Urinary bladder (tissue), 4 donors: ENCODE results near the gene GDE1. TPM values are rescaled to one million over a fixed set of nuclear protein-coding genes. Genes with fewer than 3 reads are reported as not detected.

Experiments used
- DNase-seq: peaks from one replicate; pipeline ENCODE4 v3.0.0-alpha.2; 2015; ENCODE audit errors: extremely low spot score
- H3K27ac ChIP-seq: one replicate; pipeline ENCODE4 v1.5.1; 2013; ENCODE audit warnings: low read depth, mild to moderate bottlenecking, moderate library complexity
- H3K36me3 ChIP-seq: one replicate; pipeline ENCODE4 v1.6.1; 2013; ENCODE audit warnings: mild to moderate bottlenecking, moderate library complexity; ENCODE audit not compliant: insufficient read depth
- H3K4me1 ChIP-seq: one replicate; pipeline ENCODE4 v1.6.1; 2013; ENCODE audit warnings: mild to moderate bottlenecking, moderate library complexity; ENCODE audit not compliant: insufficient read depth
- H3K4me3 ChIP-seq: one replicate; pipeline ENCODE4 v1.5.1; 2013; ENCODE audit warnings: low read depth, low read length
- WGBS: extraction: QIAGEN DNeasy Blood & Tissue Kit; methylation state at CpG from one replicate; pipeline ENCODE4 v1.1.7; 2013; 5-methylcytosine and 5-hydroxymethylcytosine counted together
- polyA plus RNA-seq: library from polyadenylated mRNA; stranded (reverse); fragments of 200-250 nt; gene quantifications from one replicate; pipeline ENCODE4 v1.2.3, GENCODE V29; 2013
- total RNA-seq: library from RNA; depleted of rRNA; stranded (reverse); fragments of >200 nt; gene quantifications from one replicate; pipeline ENCODE4 v1.2.3, GENCODE V29; 2014
- donor health status: healthy with polysubstance abuse.
- donor health status: healthy.

The GDE1 gene
- total and polyA plus RNA-seq, 2 donors, result 54.8 to 73.9 TPM

- WGBS, result 97% methylated on average over 6 of the region's 6 CpGs
- no peak for DNase-seq
- H3K27ac ChIP-seq, result no peak overlapping the region
- no peak overlapping the region for H3K4me3 ChIP-seq
- no peaks in the 10 kb centered on the region for H3K4me1 ChIP-seq
- peaks cover 6% of the 10 kb centered on the region for H3K36me3 ChIP-seq
Measured at GRCh38 chr16:19540241-19540970, 18.5 kb upstream of the GDE1 start.

- 56% methylated on average over 1 of the region's 1 CpG for WGBS
- Histone ChIP-seq H3K4me3 (no peak overlapping the region), H3K27ac (no peak overlapping the region), H3K36me3 (peaks cover 12% of the 10 kb centered on the region), H3K4me1 (no peaks in the 10 kb centered on the region)
- DNase-seq, result no peak
Measured at GRCh38 chr16:19532601-19533000, 10.7 kb upstream of the GDE1 start.

- Histone ChIP-seq H3K4me3 (no peak overlapping the region), H3K27ac (no peak overlapping the region), H3K4me1 (no peaks in the 10 kb centered on the region), H3K36me3 (peaks cover 8% of the 10 kb centered on the region)
- WGBS, result 98% methylated on average over 3 of the region's 3 CpGs
- no peak for DNase-seq
Measured at GRCh38 chr16:19528666-19529065, 6.8 kb upstream of the GDE1 start.

GRCh38 chr16:19527161-19527560 lies 5.3 kb upstream of the GDE1 start:
- H3K36me3 ChIP-seq, result peaks cover 2% of the 10 kb centered on the region

GRCh38 chr16:19525385-19525723 lies 3.5 kb upstream of the GDE1 start:
- Histone ChIP-seq H3K27ac (no peak overlapping the region), H3K4me1 (no peaks in the 10 kb centered on the region), H3K36me3 (peaks cover 2% of the 10 kb centered on the region), H3K4me3 (no peak overlapping the region)
- no peak for DNase-seq
- 80% methylated on average over 2 of the region's 2 CpGs for WGBS

More at GRCh38 chr16:19527161-19527560, 5.3 kb upstream of the GDE1 start:
- 88% methylated on average over 1 of the region's 1 CpG for WGBS
- no peak for DNase-seq
- no peaks in the 10 kb centered on the region for H3K4me1 ChIP-seq
- no peak overlapping the region for H3K27ac ChIP-seq
- no peak overlapping the region for H3K4me3 ChIP-seq

GRCh38 chr16:19524616-19525384 lies 2.9 kb upstream of the GDE1 start:
- no peak overlapping the region for H3K27ac ChIP-seq
- 8% methylated on average over 19 of the region's 19 CpGs for WGBS
- H3K4me3 ChIP-seq, result peak overlapping the region; percentile 93
- no peak for DNase-seq
- no peaks in the 10 kb centered on the region for H3K4me1 ChIP-seq
- H3K36me3 ChIP-seq, result peaks cover 2% of the 10 kb centered on the region

GRCh38 chr16:19524356-19524615 lies 2.4 kb upstream of the GDE1 start:
- no peak for DNase-seq
- H3K4me1 ChIP-seq, result no peaks in the 10 kb centered on the region
- H3K27ac ChIP-seq, result no peak overlapping the region
- H3K4me3 ChIP-seq, result peak overlapping the region; percentile 93
- H3K36me3 ChIP-seq, result peaks cover 2% of the 10 kb centered on the region
- WGBS, result under 1% methylated on average over 11 of the region's 11 CpGs

- Histone ChIP-seq H3K4me1 (no peaks in the 10 kb centered on the region), H3K36me3 (peaks cover 2% of the 10 kb centered on the region), H3K27ac (no peak within 1 kb of the TSS), H3K4me3 (peak within 1 kb of the TSS; percentile 93)
- WGBS, result under 1% methylated on average over 51 of the region's 51 CpGs
- DNase-seq, result peak; percentile 96
Measured at GRCh38 chr16:19523559-19524355, 1.9 kb upstream of the GDE1 start, which contains the start of gene CCP110. TSS of gene CCP110 (plus strand) at chr16:19523942. CDS start at chr16:19527882, 3,940 bp downstream.

- H3K4me1 ChIP-seq, result no peaks in the 10 kb centered on the region
- H3K27ac ChIP-seq, result no peak overlapping the region
- no peaks in the 10 kb centered on the region for H3K36me3 ChIP-seq
- no peak for DNase-seq
- H3K4me3 ChIP-seq, result no peak overlapping the region
- 77% methylated on average over 18 of the region's 18 CpGs for WGBS
Measured at GRCh38 chr16:19523184-19523558, 1.3 kb upstream of the GDE1 start.

- no peaks in the 10 kb centered on the region for H3K36me3 ChIP-seq
- no peak for DNase-seq
- no peaks in the 10 kb centered on the region for H3K4me1 ChIP-seq
- WGBS, result 89% methylated on average over 2 of the region's 2 CpGs
- H3K4me3 ChIP-seq, result no peak overlapping the region
- H3K27ac ChIP-seq, result no peak overlapping the region
Measured at GRCh38 chr16:19522760-19523159, 862 bp upstream of the GDE1 start.

GRCh38 chr16:19522397-19522732 lies 467 bp upstream of the GDE1 start:
- peak overlapping the region; percentile 71 for H3K4me3 ChIP-seq
- no peak overlapping the region for H3K27ac ChIP-seq
- no peaks in the 10 kb centered on the region for H3K36me3 ChIP-seq
- no peak for DNase-seq
- WGBS, result 35% methylated on average over 5 of the region's 5 CpGs
- no peaks in the 10 kb centered on the region for H3K4me1 ChIP-seq

- Histone ChIP-seq H3K27ac (peak overlapping the region; percentile 16), H3K4me3 (peak overlapping the region; percentile 71), H3K4me1 (no peaks in the 10 kb centered on the region), H3K36me3 (no peaks in the 10 kb centered on the region)
- 6% methylated on average over 8 of the region's 8 CpGs for WGBS
- DNase-seq, result no peak
Measured at GRCh38 chr16:19520861-19521331, 1.0 kb downstream of the GDE1 start.

- H3K4me1 ChIP-seq, result no peaks in the 10 kb centered on the region
- no peak overlapping the region for H3K27ac ChIP-seq
- DNase-seq, result no peak
- no peak overlapping the region for H3K4me3 ChIP-seq
- WGBS, result 61% methylated on average over 2 of the region's 2 CpGs
- H3K36me3 ChIP-seq, result no peaks in the 10 kb centered on the region
Measured at GRCh38 chr16:19518388-19518787, 3.5 kb downstream of the GDE1 start.
